ENCODE data around the gene HOXB6. TPM values are rescaled to one million over a fixed set of nuclear protein-coding genes. Genes with fewer than 3 reads are reported as not detected.

Gene HOXB6
- total RNA-seq, 4 donors from 2014 or later, result 9.2 to 22.7 (median 15.5) TPM

DNA sequence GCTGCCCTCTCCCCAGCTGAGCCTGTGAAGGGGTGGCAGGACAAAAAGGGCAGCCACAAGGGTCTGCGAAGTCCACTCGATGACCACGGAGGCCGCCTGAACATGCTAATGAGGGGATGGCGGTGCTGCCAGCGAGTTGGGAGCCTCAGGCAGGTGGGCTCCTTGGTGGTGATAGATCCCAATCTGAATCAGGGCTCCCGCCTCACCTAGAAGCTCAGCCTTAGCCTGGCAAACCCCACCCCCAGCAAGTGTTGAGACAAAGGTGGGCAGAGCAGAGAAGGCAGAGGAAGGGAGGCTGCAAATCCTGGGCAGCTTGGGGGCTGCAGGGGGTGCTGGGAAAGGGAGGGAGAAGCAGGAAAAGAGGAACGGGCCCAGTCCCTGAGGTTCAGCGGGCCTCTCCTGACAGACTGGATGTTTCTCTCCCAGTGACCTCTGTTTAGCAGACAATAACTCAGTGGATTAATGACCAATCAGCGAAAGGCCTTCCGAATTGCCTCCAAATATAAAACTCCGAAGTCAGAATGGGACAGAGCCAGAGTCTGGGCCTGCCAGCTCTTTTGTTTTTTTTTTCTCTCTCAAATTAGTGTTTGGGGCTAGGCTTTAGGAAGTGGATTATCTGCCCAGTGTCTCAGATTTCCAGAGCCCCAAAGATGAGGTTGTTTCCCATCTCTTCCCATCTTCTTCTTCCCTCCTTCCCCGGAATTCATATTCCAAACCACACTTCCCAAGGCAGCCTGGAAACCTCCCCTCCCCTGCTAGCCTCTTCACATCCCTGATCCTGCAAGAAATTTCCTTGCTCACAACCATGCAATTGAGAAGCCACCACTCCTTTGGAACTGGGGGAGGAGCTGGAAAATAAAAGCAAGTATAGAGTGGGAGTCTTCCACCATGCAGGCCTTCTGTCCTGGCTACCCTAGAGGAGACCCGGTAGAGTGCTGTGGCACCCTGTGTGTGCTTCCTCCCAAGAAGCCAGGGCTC is 44.7 kb downstream of the HOXB6 start:
- no peak for TF ChIP-seq CTCF (IDR thresholded peaks at IDR 0.05)
- DNase-seq (ENCODE audit: low spot score) (no peak), ATAC-seq (ENCODE audit: low FRiP score) (no peak)

DNA sequence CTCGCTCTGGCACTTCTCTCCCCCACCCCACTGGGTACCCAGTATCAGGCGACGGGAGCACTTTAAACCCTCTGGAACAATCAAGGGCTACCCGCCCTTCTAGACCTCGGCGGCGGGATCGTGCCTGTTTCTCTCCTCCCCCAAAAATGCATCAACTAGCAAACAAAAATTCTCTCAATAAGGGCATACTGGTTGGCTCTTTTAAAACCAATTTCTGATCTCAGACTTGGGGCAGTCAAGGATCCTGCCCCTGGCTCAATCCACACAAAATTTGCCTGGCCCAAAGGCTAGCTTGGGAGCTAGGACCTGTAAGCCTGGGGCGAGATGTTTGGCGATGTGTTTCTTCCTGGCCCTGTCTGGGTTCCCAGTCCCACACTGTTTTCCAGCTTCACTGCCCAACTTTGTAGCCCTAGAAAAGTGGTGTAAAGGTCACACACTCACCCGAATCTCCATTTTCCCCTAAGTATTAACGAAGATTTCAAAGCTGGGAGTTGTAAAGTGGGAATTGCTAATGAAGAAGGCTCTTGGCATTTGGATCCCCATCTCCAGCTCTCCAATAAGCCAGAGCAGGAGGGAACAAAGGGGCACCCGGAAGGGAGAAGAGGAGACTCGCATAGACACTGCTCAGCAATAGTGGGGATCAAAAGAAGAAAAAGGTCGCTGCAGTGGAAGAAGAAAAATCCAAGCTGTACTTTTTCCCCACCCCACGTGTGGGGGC is 45.5 kb downstream of the HOXB6 start:
- DNase-seq (ENCODE audit: low spot score) (no peak), ATAC-seq (ENCODE audit: low FRiP score) (no peak)
- TF ChIP-seq CTCF (IDR thresholded peaks at IDR 0.05), result no peak

DNA sequence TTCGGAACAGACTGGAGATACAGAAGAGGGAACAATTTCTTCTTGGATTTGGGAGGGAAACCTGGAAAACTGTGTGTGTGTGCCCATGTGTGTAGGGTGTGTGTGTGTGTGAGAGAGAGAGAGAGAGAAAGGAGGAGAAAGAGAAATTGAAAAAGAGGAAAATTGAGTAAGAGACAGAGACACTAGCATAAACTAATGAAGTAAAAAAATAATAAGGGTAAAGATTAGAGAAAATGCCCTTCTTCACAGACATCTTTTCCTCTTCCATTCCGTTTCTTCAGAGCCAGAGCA is 46.0 kb downstream of the HOXB6 start:
- no peak for TF ChIP-seq CTCF (IDR thresholded peaks at IDR 0.05)
- ATAC-seq (ENCODE audit: low FRiP score) (no peak), DNase-seq (ENCODE audit: low spot score) (no peak)

- DNase-seq (ENCODE audit: low spot score) (no peak), ATAC-seq (ENCODE audit: low FRiP score) (no peak)
- TF ChIP-seq CTCF (IDR thresholded peaks at IDR 0.05), result no peak
Observed at GRCh38 chr17:48558057-48558830, 46.5 kb downstream of the HOXB6 start.

GRCh38 chr17:48556576-48557401 is 48.0 kb downstream of the HOXB6 start:
- no peak for ATAC-seq (ENCODE audit: low FRiP score)
- DNase-seq (ENCODE audit: low spot score), result no peak
- no peak for TF ChIP-seq CTCF (IDR thresholded peaks at IDR 0.05)

DNA sequence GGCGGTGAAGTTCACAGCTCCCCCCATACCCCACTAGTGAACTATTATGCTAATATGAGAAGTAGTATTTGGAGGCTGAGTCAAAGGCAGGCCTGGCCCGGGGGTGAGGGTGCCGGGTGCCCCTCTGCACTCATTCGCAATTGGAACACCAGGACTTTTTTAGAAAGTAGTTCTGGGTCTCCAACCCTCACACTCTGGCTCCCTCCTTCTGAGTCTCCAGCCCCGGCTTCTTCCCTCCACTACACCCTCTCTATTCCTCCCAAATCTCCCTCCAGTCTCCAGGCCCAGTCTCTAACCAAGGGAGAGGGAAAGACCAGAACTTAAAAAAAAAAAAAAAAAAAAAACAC is 48.6 kb downstream of the HOXB6 start:
- DNase-seq (ENCODE audit: low spot score) (no peak), ATAC-seq (ENCODE audit: low FRiP score) (no peak)
- TF ChIP-seq CTCF (IDR thresholded peaks at IDR 0.05), result no peak

All from omental fat pad (tissue), 4 donors.